ENCODE data around the gene GCSAM.

The GCSAM gene

DNA sequence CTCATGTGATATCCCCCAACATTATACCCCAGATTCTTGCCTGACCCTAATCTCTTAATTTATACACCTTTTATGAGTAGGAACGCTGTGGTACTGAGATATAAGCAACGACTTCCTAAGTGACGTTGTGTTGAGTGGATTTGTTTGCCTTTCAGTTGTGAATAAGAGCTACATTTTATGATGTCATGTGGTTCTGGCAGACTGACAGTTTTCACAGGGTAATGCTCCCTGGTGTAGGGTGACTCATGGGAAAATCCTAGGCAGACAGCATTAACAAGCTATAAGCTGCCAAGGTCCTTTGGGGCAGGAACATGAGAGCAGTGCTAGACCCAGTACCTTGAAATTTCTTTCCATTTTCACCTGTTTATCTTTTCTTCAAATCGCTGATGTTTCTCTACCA lies 35.7 kb downstream of the GCSAM start:
- no peak for DNase-seq

DNA sequence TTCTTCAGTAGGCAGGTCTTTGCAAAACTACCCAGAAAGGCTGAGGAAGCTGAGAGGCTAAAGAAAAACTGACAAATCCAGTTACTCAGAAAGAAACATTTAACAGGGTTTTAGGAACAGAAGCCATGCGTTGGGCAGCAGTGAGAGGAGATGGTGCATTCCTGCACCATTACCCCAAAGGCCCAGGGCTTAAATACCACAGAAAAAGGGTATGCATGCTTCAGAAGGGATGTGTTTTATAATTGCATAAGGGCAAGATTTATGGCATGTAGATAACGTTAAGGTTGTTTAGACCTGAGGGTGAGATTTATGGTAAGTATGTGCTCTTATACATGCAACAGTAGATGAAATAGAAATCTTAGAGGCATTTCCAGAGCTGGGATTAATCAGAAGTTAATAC lies 36.9 kb downstream of the GCSAM start:
- no peak for DNase-seq

DNA sequence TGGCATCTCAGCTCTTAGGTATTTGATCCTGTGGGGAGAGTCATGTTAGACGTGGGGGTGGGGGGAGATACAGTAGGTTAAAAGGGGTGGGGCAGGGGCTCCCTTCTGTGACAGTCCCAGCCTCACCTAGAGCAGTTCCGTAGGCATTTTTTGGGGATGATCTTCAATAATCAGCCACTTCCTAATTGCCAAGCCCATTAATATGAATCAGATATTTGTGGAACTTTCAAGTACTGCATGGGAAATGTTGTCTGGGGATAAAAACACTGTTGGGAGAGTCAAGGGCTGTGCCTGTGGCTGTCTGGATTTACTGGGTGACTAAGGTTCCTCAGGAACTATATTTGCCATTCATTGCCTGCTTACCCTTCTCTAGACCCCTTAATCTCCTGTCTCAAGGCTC lies 37.3 kb downstream of the GCSAM start:
- no peak for DNase-seq

DNA sequence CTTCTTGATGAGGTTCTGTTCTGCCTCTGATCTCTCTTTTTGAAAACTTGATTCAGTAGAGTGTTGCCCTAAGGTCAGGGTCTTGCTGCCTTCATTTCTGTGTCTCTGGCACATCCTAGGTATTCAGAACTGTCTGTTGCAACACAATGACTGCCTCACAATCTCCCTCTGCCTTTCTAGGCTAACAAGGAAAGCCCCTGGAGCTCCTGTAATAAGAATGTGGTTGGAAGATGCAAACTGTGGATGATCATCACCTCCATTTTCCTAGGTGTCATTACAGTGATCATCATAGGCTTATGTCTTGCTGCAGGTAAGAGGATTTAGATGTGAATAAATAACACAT lies 39.9 kb downstream of the GCSAM start:
- DNase-seq = no peak

DNA sequence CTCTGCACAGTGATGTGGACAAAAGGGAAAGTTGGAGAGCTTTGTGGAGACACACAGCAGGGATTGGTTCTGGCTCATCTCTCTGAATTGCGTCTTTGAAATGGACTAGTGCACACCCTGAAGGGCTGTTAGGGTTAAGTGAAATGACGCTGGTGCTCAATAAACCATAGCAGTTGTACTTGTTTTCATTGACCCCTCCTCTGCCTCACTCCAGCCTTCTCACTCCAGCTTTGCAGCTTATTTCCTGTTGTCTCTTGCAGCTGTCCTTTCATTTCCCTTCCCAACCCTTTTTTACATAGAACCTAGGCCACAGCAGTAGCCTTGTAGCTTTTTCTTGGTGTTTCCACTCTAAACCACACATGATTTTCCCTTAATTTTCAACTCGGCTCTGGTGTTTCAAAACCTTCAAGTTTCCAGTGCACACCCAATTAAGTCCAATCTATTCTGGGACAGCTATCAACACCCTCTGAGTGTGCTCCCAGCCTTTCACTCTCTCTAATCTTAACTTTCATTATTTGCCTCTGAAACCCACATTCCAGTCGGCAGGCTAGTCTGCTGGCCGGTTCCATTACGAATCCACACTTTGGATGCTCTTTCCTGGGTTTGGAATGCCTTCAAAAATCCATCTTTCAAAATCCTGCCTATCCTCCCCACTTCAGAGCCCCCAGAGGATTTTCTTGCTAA lies 40.4 kb downstream of the GCSAM start:
- DNase-seq = no peak

DNA sequence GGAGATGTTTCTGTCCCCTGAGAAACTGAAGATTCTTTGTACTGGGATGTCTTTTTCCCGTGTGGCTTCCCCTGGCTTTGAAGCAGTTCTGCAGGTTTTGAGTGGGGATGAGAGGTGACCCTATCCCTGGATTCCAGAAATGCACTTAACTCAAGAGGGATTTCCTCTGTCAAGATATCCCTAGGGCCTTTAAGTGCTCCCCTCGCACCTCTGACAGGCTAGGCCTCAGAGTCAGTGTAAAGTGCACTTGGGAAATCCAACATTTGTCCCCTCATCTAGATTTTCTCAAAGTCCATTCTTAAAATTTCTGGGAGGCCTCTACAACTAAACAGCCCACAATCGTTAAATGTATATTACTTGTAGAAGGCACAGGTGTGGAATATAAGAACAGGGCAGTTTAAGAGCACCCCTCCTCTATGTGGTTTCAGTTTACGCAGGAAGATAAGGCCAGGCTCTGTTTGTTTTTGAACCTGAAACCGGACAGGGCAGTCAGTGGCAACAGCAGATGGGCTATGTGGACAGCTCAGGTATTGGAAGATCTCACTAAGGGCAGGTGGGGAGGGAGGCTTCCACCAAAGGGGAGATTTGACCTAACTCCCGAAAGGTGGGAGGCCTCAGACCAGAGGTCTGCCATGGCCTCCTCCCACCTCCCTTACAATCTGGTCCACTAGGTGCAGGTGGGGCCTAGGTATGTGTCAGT lies 42.0 kb downstream of the GCSAM start:
- no peak for DNase-seq

DNA sequence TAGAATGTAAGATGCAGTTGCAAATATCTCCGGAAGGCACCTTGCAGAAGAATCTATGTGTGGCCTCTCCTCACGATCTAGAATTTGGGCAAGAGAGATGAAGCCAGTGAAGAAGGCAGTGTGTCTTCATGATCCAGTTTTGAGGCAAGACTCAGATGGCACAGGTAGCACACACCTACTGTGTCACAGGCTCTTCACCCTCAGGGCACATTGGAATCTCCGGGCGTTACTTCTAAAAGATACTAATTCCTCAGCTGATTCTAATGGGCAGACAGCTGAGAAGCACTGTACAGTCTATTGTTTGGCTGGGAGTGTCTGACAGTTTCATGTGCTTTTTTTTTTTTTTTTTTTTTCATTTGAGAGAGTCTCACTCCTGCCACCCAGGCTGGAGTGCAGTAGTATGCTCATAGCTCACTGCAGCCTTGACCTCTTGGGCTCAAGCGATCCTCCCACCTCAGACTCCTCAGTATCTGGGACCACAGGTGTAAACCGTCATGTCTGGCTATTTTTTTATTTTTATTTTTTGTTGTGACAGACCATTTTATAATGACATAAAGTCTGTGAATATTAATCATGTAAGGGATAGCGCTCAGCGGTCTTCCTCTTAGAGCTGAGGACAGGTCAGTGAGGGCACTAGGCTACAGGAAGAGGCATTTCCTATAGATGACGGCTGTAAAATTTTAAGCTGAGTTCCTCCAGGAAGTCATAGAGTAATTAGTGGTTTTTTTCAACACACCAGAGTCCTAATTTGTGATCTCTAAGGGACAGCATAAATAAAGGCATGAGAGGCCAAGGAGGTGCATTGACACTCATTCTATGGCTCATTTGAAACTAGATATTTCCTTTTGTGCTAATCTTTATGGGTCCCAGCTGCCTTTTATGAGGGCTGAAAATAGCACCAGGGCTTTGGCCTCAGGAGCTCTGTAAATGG lies 42.8 kb downstream of the GCSAM start:
- DNase-seq = no peak

DNA sequence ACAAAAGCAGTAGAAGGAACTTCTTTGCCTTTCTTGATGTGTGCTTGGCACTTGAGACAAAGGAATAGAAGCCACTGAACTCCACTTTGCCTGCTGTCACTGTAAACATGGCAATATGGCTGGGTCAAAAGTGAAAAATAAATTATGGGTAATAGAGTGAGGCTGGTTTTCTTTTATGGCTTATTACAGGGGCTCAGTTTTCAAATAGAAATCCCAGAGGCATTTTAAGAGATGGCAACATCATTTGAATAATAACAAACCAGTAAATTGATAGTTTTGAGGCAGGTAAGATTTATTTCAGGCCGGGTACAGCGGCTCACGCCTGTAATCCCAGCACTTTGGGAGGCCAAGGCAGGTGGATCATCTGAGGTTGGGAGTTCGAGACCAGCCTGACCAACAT lies 44.1 kb downstream of the GCSAM start:
- no peak for DNase-seq

DNA sequence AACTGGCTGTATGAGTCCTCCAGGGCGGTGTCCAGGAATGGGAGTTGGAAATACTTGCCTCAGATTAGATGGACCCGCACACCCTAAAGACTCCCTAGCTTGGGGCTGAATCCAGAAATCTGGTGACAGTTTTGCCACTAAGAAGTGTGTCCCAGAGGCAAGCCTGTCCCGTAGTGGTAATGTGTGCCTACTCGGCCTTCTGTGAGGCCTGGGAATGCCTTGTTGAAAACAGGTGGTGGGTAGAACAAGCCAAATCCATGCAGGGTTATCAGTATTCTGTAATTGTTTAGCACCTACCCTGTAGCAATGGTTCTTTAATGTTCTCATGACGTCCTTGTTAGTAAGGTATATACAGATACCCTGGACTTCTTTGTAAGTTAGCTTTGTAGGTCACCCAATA lies 45.3 kb downstream of the GCSAM start:
- no peak for DNase-seq

DNA sequence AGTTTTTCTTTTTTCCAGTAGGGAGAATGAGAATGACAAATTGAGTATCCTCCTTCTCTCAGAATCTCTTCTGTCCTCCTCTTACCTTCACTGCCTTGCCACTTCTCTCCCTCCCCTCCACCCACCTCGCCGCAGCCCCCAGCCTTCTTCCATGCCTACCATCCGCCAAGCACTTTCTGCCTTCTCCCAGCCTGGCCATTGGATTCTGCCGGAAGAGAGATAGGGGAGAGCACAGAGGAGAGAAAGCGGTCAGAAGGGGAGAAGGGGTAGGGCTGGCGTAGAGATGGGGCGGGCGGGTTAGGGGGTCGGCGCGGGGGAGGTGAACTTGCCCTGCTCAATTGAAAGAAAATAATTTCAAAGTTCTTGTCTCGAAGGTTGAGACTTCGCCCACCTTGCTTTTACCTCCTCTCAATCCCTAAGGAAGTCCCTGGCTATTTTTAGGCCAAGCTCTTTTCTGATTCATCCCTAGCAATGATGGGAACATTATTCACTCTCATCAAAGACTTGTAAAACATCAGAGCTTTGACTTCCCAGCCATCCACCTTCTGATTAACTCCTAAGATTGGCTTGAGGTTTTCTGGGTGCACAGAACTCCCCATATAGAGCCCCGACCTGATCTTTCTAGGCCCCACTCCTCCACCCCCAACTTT lies 46.0 kb downstream of the GCSAM start:
- no peak for DNase-seq

DNA sequence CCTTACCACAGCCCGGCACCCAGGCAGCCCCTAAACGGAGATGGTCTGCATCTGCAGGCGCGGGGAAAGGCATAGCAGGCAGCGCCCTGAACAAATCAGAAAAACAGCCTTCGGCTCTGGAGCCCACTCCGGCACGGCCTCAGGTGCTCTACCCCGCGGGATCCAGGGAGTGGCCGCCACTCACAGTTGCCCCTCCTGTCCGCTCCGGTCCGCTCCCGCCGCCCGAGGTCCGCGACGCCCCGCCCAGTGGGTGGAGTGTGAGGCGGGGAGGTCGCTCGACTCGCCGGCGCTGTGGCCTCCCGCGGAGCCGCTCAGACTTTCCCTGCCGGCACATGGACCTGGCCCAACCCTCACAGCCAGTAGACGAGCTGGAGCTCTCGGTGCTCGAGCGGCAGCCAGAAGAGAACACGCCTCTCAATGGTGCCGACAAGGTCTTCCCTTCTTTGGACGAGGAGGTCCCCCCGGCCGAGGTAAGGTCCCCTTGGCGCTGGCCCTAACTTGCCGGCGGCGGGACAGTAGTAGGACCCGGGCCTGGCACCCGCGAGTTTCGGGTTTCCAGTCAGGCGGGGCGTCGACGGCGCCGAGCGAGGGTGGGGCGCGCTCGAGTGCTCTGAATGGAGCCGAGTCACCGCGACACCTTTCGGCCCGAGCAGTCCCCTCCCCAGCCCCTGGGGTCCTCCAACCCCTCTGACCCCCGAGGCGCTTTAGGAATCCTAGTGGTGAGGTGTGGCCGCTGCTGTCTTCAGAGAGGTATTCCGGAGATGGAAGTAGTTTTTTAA lies 46.8 kb downstream of the GCSAM start, which contains the start of gene C3orf52:
Gene C3orf52 (plus strand): TSS at position 314 of the 779 bp plus-strand sequence. CDS start 19 bp downstream, at position 333.
- peak; percentile 76 for DNase-seq

DNA sequence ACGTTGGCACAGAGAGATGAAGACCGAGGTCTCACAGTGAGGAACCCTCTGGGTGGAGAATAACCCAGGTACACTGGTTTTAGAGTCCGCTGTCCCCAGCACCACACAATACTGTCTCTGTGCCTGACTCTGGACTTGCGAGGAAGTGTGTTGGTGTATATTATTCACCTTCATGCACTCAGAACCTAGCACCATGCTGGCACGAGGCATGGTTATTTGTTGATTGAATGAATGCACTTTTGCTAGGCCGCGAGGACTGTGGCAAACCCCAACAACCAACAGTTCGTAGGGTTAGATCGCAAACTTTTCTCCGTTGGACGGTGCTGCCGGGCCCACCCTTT lies 47.3 kb downstream of the GCSAM start:
- DNase-seq = no peak

DNA sequence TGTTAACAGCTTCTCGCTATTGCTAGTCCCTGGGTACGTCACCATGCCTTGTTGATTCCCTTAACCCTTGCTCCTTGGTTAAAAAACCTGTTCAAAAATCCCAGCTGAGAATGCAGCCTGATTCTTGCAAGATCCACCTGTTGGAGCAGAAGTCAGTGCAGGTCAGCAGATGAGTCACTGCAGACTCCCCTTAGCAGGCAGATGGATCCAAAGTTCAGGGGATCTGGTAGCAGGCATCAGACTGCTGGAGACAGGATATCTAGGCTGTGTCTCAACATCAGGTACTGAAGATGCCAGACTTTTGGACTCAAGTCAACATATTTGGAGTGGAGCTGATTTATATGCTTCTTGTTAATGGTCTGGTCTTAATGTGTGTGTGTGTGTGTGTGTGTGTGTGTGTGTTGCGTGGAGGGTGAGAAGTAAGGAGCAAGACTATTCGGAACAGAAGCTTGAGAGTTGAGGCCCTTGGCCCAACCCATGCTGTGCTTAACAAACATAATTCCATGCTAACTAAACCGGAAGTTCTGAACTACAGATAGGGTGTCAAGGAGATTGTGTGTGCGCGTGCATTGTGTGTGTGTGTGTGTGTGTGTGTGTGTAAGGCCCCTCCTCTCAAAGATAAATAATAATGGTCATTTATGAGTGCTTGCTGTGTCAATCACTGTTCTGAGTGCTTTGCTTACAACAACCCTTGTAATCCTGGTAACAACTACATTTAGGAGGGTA lies 47.9 kb downstream of the GCSAM start:
- DNase-seq = no peak

DNA sequence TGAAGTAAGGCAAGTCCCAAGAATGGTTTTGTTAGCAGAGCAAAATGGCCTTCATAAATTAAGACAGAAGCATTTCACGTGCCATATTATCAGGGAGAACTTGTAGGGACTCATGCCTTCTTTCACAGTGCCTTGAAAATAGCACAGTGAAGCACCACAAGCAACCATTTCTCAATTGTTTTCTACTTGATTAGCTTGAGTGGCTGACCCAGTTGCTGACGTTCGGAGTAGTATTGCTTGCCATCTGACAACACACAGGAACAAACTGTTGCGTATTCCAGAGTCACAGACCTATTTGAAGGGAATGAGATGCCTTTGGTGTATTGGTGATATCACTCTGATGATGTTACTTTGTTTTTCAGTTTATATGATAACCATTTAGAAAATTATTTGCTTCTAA lies 49.8 kb downstream of the GCSAM start:
- DNase-seq = no peak

DNA sequence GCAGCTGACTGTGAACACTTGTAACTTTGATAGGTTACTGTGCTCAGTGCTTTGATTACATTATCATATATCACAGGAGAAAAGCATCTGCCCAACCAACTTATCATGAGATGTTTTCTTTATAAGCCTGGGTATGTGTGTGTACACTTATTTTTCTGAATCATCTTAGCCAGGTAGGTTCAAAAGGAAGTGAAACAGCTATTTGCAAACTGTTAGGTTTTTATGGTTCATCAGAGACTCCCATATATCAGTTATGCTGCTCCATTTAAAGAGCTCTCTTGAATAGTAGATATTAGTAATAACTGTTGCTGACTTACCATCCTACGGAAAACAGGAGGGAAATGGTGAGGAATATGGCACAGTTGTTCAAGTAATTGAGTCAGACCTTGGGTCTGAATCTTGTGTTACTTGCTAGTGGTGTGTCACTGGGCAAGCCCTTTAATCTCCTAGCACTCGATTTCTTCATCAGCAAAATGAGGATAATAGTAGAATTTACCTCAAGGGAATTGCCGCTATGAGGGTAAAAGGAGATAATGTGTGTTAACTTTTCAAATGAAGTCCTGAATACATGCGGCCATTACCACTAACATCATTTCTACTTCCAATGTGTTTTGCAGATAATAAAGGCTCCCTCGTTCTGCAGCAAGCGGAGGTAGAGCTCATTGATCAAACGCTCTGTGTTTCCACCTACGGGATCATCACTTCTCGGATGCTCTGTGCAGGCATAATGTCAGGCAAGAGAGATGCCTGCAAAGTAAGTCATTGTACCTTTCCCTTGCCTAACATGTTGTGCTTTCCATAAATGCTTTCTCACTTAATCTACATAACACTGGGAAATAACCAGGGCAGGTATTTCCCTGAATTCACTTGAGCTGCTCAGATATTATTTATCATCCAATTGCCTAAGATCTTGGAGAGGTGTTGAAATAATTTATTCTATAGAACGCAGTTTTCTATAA lies 54.6 kb downstream of the GCSAM start:
- no peak for DNase-seq

DNA sequence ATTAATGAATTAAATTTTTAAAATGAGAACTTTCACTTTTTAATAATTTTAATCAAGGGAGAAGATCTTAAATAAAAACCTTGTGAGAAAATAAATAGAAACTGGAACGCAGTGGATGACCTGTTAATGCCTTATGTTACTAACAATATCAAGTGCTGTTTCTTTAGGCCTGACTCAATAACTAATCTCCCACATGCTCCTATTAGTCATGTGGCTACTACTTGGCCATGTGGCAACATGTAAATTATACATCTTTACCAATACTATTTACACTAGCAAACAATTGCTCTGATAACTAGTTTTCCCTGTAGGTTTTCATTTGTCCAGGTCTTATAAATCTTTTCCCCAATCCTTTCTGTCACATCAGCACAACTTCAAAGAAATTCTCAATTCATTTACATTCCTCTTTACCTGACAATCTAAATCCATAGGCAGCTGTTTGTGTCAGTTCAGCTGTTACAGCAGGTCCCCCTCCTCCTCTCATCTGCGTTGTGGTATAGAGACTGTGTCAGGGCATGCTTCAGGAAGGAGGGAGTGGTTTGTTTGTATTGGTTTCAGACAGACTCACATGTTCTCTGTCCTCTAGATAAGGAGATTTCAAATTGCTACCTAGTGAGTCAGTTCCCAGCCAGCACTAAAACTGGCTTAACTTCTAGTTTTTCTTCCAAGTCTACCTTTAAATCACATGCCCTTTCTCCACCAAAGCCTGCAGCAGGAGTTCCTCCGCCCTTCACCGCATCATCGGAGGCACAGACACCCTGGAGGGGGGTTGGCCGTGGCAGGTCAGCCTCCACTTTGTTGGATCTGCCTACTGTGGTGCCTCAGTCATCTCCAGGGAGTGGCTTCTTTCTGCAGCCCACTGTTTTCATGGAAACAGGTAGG lies 58.2 kb downstream of the GCSAM start:
- DNase-seq = peak; percentile 26

DNA sequence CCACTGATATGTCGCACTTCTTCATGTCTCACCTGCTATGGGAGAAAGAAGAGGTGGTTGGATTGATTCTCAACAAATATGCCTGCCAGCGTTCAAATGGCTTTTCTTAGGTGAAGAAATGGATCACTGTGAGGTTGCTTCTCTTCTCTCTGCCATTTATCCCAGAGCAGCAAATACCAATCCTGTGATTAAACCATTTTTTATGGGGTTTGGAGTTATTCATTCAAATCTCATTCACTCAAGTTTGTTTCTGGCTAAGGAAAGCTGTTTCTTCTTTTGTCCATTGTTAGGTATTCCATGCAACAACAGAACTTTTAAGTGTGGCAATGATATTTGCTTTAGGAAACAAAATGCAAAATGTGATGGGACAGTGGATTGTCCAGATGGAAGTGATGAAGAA lies 59.0 kb downstream of the GCSAM start:
- no peak for DNase-seq

DNA sequence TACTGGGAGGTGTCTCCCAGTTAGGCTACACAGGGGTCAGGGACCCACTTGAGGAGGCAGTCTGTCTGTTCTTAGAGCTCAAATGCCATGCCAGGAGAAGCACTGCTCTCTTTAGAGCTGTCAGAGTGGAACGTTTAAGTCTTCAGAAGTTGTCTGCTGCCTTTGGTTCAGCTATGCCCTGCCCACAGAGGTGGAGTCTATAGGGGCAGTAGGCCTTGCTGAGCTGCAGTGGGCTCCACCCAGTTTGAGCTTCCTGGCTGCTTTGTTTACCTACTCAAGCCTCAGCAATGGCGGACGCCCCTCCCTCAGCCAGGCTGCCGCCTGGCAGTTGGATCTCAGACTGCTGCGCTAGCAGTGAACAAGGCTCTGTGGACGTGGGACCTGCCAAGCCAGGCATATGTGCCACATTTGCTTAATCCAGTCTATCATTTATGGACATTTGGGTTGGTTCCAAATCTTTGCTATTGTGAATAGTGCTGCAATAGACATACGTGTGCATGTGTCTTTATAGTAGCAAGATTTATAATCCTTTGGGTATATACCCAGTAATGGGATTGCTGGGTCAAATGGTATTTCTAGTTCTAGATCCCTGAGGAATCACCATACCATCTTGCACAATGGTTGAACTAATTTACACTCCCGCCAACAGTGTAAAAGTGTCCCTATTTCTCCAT lies 60.5 kb downstream of the GCSAM start:
- DNase-seq = peak; percentile 60
